GM21360 (cell line): Measurements from ENCODE around the gene RGS19.
A peak's percentile ranks its signal among the peaks of the same experiment; 100 is the strongest.

Experiments used
- ATAC-seq: cut with Tn5 transposase; IDR thresholded peaks from one replicate; pipeline ENCODE4 v1.9.1; 2021; ENCODE audit warnings: mild to moderate bottlenecking, moderate library complexity; ENCODE audit not compliant: unreplicated experiment

The RGS19 gene

DNA sequence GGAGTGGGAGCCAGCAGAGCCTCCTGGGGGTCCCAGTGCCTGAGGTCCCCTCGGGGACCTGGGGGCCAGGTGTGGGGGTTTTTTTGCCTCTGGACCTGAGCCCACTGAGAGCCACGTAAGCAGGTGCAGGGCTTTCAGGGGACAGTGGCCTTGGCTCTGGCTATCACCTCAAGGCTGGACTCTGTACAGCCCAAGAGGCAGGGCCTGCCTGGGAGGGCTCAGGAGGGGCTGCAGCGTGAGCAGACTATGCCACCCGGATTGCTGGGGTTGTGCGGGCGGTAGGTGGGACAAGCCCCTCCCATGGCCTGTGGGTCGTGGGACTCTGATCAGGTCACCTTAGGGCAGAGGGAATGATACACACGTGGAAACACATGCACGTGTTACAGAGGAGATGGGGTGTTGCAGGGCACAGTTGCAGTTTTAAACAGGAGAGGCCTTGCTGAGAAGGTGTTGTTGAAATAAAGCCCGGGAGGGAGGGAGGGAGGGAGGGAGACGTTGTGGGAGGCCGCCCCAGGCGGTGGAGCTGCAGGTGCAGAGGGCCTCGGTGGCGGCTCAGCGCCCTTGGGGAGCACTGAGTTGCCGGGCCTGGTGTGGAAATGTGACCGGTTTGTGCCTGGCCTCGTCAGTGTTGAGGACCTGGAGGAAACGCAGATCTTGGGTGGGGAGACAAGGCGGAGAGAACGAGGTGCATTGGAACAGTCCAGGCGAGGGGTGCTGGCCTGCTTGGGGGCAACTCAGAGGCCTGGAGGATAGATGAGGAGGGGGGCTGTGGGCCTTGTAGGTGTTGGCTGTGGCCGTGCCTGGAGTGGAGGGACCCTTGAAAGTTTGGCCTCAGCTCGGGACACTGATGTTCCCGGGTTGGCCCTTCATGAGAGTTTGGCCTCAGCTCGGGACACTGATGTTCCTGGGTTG is 14.0 kb downstream of the RGS19 start:
- ATAC-seq: no peak

DNA sequence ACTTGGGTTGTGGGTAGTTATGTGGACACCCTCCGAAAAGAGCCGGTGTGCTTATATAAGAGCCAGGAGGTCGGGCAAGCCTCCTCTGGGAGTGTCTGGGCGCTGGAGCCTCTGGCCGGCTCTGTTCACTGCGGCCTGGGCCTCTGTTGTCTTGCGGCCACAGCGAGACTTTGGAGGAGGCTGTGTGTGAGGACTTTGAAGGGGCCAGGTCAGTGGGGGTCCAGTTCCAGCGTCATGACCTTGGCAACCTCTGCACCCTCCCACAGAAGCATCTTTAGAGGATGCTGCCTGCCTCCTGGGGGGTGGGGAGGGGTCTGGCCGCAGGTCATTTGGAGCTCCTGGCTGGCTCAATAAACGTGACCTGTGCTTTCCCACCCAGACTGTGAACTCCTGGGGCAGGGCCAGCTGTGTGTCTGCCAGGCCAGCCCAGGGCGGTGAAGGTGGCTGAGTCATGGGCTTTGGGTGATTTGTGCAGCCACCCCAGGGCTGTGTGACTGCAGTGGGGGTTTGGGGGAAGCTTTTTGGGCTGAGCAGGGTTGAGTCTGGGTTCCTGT is 15.1 kb downstream of the RGS19 start:
- ATAC-seq: no peak

DNA sequence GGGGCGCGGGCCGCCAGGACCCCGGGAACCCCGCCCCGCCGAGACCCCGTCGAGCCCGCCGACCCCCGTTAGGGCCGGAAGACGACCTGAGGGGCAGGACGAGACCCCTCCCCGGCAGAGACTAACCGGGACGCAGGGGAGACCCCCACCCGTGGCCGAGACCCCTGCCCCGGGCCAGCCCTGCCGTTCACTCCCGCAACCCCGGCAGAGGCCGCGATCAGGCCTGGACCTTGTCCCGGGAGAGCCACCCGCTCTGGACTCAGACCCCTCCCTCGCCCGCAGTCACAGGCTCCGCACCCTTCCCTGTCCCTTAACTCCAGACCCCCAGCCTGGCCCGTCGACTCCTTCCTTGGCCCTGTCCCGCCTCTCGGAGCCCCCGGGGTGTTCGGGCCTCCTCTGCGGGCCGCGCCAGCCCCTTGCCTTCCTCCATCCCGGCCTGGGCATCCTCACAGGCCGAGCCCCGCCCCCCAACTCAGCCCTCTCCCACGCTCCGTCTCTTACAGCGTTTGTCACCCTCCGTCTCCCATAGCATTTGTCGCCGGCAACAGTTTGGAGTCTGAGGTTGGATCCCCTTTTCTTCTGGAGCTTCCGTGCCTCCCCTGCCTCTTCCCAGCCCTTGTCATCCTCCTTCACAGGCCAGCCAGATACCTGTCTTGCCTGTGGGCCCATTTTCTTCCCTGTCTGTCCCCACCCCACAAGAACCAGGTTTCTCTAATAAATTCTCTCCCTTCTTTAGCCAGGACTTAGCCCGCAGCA is 15.8 kb downstream of the RGS19 start:
- ATAC-seq: no peak

DNA sequence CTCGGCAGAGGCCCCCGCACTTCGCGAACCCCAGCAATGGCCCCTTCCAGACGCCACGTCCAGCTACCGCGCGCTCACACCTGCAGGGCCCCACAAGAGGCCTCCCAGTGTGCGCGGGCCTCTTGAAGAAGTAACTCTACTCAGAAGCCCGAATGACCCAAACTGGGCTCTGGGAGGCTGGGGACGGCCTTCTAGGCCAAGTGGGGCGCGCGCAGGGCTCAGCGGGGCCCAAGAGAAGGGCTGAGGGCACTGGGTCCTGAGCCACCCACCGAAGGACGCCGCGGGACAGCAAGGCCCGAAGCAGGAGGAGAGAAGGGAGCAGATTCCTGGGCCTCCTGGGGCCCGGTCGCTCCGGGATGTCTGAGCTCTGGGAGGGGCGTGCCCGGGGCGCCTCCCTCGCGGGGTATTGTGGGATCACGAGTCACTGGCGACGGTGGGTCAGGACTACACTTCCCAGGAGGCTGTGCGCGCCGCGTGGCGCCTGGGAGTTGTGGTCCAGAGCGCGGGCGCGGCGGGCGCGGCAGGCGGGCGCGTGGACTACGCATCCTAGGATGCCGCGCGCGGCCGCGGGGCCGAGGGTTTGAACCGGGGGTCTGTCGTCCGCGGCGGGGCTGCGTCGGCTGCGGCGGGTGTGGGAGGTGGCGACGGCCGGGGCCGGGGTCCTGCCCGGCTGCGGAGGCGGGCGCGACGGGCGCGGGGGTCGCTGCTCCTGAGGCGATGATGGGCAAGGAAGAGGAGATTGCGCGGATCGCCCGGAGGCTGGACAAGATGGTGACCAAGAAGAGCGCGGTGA is 16.5 kb downstream of the RGS19 start, which contains the start of gene TCEA2:
TCEA2 (plus strand) TSS at position 603 of the 793 bp plus-strand sequence; CDS start at position 718, 115 bp downstream.
- peak; percentile 68 for ATAC-seq

DNA sequence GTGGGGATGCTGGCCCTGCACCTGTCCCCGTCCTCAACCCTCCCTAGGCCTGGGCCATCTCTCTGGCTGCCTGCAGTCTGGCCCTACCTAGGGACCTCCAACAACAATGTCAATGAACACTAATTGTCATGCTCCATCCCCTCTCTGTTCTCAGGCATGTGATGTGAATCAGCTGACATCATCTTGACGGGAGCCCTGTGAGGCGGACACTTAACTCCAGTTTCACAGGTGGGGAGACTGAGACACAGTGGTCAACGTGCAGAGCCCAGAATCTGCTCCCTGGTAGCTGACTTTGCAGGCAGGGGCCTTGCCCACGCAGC is 17.1 kb downstream of the RGS19 start:
- no peak for ATAC-seq

DNA sequence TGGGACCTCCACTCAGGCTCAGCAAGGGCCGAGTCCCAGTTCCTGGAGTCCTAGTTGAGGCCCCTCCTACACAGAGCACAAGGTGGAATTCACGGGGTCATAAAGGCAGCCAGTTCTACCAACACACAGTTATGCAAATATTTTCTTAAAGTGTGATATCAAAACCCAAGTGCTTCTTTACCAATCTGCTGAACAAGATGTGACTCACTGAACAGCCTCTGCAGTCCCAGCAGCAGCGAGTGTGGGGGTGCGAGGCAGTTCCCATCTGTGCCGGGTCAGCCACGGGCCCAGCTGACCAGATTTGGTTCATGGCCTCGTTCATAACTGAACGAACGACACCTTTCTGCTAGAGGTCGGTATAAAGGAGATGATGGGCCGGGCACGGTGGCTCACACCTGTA is 20.8 kb downstream of the RGS19 start:
- no peak for ATAC-seq

DNA sequence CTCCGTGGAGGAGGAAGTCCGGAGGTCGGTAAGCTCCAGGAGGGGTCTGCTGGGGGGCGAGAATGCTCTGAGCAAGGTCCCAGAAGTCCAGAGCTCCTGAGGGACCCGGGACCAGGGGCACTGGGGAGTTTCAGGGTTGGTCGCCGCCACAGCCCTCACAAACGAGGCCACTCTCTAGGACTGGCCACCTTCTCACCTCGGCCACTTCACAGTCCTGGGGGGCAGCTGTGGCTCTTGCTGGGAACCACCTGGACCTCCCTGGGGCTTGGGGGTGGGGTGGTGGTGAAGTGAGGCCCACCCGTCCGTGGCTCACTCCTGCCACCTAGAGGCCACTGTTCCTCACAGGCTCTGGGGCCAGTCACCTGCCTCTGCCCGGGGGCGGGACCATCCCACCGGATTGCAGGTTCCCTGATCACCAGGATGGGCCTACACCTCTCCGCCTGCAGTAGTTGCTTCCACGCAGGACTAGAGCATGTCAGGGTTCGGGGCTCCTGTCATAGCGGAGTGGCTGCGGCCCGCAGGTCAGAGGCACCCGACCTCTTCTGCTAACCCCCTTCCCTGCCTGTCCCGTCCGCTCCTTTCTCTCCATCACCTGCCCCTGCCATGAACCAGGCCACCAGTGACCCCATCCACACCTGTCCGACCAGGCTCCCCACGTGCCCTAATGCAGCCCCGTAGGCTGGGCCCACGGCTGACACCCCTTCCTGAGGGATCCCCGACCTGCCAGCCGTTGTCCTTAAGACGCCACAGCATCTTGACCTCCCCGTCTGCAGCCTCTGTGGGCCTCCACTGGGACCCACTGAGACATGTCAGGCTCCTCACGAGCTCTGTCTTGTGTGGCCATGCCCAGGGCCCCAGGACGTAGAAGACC is 21.5 kb downstream of the RGS19 start:
- ATAC-seq: peak; percentile 34

DNA sequence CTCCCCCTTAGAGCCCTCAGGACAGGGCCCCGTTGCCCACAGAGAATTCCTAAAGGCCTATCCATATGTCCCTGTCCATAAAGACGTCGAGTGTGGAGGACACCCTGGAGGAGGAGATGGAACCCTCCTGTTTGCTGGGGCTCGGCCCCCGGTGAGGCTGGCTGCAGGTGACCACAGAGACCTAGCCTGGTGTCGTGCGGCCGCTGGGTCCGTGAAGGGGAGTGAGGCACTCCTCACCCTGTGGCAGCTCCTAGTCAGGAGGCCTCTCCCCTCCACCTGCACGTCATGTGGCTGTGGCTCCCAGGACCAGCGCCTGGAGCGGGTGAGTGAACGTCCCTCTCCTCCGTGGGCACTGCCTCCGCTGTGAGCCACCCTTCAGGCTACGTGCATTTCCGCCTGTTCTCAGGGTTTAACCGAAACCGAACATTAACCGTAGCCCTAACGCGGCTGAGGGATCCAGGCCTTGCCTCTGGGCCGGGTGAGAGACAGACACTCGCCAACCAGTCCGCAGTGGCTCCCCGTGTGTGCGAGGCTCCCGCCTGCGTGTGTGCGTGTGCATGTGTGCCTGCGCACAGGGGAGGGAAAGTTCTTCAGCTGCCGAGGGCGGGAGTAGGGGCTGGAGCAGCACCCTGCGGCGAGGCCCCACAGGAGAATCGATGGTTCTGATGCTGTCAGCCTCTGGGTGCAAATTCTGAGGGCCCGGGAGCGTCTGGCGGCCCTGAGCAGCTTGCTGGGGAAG is 22.3 kb downstream of the RGS19 start:
- ATAC-seq: no peak

DNA sequence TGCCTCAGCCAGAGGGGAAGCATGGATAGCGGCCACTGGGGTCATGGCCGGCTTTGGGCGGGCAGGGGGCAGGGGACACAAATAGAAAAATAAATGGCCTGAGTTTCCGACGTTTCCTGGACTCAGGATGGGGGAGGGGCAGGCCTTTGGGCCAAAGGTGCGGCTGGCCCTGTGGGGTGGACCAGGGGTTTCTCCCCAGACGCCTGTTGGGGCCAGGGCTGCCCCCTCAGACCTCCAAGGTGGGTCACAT is 22.8 kb downstream of the RGS19 start:
- no peak for ATAC-seq

DNA sequence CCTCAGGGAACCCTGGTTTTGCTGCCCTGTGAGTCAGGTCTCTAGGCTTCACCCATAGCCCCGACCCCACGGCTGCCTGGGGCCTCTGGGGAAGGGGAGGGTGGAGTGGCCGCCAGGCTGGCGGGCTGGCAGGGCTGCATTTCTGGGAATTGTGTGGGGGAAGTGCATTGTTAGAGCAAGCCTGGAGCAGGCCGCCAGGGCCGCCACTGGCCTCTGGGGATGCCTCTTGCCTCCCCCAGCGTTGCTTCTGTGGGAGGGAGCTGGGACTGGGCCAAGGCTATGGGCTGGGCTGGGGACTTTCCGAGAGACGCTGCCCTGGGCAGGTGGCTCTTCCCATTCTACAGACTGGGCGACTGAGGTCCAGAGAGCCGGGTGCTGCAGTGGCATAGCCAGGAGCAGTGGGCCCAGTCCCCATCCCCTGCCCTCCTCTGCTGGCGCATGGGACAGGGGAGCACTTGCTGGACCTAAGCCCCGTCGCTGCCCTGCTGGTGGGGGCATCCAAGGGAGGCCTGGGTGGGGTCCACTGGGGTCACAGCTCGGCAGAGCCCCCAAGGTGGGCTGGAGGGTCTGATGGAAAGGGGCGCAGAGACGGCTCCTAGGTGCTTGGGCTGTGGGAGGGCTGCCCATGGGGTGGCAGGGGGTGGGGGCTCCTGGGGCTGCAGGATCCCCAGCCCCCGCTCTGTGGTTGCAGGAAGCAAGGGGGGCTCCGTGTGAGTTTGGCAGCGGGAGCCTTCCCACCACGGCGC is 23.3 kb downstream of the RGS19 start:
- no peak for ATAC-seq

DNA sequence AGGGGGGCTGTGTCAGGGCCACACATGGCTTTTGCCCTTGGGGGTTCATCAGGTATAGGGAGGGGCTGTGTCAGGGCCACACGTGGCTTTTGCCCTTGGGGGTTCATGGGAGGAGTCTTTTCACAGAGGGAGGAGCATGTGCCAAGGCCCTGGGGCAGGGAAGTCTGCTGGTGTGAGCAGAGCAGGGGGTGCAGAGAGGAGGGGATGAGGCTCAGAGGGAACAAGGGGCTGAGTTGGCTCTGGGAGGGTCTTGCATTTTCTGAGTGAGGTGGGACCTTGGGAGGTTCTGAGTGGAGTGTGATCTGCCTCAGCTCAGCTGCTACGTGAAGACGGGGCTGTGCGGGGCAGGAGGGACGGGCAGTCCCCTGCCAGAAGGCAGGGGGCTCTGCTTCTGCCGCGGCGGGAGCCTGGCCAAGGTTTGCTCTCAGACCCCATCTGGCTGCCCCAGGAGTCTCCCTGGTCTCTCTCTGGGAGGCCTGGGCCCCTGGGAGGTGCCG is 23.9 kb downstream of the RGS19 start:
- no peak for ATAC-seq

DNA sequence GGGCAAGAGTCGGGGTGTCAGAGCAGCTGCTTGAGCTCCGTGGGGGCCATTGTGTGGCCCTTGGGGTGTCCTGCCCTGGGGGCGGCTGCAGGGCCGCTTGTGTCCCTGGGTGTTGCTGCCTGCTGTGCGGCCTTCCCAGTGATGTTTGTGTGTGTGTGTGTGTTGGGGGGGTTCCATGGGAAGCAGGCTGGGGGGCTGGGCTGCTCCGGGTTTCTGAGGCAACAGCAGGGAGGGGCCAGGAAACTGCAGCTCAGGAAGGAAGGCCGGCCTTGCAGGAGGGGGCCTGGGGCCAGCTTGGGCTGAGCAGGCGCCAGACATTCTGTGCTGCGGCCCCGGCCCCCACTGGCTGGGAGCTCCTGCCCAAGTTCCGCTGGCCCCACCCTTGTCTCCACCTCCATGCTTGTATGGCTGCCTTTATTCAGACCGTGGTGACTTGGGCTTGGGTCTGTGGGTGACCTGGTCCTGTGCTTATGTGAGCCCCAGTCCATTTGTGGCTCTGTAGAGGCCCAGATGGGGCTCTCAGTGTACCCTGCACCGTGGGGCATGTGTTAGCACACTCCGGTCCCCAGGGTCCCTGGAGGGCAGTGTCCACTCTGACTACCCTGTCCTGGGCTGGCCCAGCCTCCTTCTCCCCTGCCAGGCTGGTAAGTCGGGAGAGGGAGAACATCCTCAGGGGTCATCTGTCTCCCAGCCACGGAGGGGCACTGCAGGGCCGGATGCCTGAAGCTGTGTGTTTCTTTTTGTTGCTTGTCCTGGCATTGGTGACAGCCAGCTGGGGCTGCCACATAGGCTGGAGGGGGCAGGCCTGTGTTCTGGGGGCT is 25.3 kb downstream of the RGS19 start:
- ATAC-seq: no peak

DNA sequence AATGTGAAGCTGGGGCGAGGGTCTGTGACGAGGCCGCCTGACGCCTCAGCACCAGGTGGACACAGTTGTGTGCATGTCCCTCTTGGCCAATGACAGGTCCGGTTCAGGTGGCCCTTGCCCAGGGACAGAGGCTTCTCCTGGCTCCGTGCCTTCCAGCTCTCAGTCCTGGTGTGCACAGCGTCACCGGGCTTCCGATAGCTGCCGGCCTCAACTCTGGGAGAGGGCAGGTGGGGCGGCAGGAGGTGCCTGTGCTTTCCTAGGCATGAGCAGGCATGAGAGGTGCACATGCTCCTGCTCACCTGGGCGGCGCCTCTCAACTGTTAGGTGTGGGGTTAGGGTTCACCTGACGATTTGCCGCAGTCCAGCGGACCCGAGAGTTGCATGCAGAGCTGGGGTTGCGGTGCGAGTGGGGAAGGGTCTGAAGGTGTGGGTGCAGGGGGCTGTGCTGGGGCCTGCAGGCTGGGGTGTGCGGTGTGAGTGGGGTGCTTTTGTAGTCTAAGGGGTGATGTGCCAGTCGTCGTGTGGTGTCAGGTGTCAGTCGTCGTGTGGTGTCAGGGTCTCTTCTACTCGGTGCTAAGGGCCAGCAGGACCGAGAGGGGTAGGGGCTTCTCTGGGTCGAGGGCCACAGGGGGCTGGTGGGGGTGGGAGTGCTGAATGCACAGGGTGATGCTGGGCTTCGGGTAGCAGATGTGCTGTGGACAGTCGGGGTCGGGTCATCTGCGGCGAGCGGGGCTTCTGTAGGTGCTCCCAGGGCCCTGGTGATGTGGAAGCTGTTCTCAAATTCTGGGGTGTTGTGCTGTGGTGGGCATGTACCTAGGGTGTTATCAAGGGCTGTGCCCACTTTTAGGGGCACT is 26.1 kb downstream of the RGS19 start:
- no peak for ATAC-seq

DNA sequence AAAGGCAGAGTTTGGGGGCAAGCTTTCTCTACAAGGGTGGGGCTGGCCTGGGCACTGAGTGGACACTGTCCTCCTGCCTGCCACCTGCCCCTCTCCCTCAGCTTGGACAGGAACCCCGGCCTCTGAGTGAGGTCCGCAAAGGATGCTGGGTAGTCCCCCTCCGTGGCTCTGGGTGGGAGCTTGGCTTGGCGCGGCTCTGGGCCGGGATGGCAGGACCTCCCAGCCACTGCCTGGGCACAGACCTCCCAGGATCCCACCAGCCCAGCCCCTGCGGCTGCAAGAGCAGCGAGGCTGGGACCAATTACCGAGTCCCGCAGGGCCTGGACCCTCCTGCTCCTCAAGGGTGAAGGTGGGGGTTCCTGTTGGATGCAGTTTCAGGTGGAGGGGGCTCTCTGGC is 27.0 kb downstream of the RGS19 start:
- no peak for ATAC-seq

DNA sequence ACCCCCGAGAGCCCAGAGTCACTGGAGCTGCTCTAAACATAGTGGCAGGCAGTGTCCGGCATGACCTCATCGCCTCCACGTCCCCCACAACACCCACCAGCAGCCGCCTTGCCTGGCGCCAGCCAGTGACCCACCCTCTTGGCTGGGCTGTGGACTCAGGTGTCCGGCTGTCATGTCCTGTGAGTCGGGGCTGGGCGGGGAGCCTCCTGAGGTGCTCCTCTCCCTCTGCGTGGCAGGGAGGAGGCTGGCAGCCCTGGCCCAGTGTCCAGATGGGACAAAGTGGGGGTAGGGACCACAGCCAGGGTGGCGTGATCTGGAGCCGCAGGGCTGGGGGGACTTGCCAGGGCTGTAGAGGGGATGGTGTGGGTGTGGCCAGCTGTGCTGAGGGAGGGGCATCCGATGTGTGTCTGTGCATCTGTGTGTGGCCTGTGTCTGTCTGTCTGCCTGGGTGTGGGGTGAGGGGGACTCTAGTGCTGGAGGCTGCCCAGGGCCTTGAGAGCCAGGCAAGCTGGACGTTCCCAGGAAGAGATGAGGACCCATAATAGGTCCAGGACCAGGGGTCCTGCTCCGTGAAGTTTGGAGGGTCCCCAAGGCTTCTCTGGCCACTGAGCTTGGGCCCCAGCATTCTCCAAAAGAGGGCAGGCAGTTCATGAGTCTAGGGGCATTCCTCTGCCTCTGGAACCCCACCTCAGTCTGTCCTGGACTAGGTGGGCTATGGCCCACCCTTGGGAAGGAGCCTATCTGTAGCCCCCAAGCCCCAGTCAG is 27.6 kb downstream of the RGS19 start:
- no peak for ATAC-seq

DNA sequence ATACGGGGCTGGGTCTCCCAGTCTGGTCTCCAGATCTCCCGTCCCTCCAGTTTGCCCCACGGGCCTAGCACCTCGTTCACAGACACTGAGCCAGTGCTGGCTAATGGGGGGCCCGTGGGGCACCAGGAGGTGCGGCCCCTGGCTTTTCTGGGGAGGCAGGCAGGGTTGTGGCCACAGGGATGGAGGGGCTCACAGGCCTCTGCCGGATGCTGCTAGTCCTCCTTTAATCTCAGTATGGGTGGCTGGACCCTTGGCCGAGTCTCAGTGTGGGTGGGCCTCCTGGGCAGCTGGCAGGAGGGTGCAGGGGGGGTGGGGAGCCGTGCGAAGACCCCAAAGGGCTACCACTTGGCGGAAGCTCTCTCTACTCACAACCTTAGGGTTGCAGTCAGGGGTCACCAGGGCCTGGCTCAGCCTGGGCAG is 28.3 kb downstream of the RGS19 start:
- no peak for ATAC-seq
